Measurements from ENCODE around the gene MBOAT1.

Gene MBOAT1

DNA sequence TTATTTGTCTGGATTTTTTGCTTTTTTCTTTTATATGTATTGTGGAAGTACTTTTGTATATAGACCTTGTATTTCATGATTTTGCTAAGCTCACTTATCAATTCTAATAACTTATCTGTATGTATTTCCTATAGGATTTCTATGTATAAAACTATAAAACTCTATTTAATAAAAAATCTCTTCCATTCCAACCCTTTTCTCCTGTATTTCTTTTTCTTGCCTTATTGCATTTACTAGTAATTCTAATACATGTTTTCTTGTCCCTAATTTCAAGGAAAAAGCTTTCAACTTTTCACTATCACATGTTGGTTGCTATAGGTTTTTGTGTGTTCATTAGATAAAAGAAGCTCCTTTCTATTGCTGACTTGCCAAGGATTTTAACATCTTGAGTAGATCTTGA, 125.3 kb downstream of the MBOAT1 start:
- no peak for DNase-seq

DNA sequence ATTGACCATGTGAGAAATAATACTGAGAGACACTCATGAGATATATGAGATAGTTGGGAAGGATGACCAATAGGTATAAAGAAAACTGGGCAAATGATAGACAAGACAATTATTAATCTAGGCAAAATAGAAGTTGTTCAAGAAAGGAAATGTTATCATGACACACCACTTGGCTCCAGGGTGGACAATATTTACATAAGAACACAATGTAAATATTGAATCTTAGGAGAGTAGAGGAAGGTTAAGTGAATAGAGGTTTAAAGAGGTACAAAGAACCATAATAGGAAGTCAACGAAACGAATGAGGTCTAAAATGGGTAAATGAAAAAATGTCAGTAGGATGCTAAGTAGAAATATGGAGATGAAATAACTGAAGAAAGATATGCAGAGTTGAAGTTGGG, 126.5 kb downstream of the MBOAT1 start:
- no peak for DNase-seq

DNA sequence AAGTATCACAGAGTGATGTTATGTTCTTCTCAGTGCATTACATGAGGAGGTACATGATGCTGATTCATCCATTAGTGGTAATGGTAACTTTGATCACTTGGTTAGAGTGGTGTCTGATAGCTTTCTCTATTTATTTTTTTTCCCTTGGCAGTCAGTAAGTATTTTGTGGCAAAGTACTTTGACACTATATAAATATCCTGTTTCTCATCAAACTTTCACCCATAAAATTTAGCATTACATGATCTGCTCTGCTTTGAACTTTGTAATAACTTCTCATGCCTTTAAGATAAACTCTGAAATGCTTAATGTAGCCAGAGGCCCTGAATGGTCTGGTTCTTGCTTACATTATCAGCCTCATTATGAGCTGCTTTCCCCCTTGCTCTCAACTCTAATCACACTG, 127.9 kb downstream of the MBOAT1 start:
- no peak for DNase-seq

DNA sequence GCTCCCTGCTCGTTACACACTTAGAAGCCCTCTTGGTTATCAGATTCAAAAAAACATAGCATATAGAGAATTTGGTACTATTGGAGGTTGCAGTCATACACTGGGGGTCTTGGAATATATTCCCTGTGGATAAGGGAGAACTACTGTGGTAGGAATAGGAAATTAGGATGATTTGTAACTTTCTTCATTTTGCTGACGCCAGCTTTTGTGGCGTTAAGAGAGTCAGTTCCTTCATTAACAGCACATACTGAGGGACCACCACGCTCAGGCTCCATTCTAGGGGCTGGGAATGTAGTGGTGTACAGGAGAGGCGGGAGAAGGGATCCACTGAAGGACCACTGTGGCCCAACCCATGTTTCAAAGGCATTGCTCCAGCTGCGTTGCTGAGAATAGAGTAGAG, 140.3 kb downstream of the MBOAT1 start:
- DNase-seq, result no peak

DNA sequence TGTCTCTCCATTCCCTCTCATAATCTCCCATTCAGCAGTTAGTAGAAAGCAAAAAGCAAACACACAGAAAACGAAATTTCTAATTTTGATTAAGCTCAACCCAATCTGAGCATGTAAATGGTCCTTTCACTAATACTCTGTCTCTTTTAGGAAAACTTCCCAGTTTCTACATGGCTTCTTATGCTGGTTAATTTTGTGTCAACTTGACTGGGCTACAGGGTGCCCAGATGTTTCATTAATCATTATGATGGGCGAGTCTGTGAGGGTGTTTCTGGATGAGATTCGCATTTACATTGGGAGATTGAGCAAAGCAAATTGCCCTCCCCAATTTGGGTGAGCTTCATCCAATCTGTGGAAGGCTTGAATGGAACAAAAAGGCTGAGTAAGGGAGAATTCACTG, 142.2 kb downstream of the MBOAT1 start:
- no peak for DNase-seq

DNA sequence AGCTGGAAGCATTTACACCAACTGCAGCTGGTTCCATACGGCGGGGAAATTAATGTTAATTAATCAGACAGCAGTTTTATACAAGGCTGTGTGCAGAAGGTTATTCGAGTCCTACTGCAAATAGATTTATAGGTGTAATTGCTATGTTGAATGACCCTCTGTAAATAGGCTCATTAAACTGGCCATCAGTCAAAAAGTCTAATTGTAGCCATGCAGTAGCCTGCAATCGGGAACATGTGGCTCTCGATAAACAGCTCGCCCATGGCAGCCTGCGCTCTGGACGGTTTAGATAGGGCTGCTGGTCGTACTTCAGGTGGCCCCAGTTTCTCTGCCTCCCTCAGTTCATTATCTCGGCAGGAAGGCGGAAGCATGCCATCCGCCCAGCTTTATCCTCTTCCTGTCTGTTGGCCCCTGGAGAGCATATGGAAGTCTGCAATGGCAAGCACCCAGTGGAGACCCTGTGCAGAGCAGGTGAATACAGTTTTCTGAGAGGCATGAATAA, 143.2 kb downstream of the MBOAT1 start:
- no peak for DNase-seq

DNA sequence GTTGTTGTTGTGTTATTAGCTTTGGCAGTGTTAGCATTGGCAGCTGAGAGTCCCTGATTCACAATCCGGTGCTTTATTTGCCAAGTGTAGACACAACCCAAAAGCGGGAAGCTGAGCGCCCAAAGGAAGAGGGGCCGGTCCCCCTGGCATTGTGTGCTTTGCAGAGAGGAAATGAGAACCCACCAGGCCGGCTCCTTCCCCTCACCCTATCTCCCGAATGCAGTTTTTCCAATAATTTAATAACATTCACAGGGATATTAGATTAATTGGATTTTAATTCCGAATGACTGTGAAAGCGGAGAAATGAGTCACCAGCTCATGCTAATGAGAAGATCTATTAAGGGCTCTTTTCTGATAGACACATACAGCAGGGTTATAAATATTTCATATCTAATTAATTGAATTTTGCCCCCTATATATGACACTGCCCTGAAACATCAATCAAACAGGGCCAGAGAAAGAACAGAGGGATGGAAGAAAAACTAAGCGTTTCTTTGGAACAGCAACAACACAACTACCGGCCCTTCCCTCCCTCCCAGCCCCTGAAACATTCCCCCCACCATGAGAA, 143.8 kb downstream of the MBOAT1 start:
- DNase-seq, result no peak

DNA sequence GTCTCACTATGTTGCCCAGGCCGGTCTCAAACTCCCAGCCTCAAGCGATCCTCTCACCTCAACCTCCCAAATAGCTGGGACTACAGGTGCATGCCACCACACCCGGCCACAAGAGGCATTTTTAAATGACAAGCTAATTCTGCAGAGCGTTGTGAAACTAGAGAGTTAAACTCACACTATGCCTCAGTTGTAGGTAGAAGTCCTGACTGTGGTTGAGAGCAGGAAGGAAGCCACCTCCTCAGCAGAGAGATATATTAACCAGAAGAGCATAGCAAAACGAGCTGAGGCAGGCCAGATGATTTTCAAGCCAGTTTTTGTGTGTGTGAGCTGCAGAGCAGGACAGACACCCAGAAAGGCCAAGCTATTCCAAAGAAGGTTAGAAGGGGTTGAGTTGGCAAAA, 150.3 kb downstream of the MBOAT1 start:
- no peak for DNase-seq

DNA sequence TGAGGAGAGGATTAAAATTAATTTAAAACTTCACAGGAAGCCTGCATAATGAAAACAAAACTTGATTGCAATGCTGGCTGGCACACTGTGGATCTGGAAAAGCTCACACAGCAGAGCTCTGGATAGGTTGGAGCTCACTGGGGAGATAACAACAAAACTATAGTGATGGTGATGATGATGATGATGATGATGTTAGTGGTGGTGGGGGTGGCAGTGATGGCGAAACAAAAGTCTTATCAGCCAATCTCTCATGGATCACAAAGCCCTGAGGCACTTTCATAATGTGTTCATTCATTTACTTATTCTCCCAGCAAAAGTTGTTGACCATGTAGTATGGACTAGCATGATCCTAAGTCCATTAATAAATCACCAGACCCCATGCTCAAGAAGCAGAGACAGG, 152.0 kb downstream of the MBOAT1 start:
- DNase-seq, result no peak

DNA sequence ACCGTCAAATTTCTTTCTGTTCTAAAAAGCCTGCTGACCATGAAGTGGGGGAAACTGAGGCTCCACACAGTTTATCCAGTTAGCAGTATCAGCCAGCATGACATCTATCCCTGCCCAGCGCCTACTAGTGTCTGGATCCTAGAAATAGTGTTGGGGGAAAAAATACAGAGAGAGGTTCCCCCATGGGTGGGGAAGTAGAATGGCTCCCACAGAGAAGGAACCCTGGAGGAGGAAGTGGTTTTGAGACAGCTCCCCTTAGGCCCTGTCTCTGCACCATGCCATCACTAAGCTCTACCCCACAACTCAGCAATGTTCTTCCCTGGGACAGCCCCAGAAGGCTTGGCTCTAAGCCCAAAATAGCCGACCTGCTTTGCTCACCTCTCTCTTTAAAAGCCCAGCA, 153.4 kb downstream of the MBOAT1 start:
- no peak for DNase-seq

DNA sequence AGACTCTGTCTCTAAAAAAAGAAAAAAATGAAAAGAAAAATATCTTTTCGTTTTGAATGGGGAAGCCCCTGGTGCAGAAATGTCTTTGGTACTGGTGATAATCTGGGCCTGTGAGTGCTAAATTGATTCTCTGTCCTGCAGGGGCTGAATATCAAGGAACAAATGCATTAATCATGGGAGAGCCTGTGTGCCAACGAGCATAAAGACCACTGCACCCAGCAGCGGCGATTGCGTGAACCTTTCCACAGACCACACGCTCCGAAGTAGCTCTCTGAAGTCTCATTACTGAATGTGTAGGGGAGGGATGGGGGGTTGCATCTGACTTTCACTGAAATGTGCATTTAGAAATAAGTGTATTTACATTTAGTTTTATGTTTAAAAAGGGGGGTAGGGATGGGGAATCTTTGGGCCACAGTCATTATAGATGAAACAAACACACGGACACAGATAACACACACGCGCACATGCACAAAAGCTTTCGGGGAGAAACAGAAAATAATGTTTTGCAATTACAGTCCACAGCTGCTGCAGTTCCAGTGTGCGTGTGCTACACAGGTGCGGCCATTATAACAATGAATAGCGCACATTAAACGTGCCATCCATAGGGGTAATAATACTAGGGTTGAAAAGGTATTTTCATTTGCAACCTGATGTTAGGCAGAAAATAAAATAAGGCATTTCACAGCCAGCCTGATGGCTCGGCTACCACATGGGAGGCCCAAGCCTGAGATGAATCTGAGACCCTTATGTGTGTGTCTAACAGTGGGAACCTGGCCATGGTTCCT, 154.0 kb downstream of the MBOAT1 start:
- no peak for DNase-seq

DNA sequence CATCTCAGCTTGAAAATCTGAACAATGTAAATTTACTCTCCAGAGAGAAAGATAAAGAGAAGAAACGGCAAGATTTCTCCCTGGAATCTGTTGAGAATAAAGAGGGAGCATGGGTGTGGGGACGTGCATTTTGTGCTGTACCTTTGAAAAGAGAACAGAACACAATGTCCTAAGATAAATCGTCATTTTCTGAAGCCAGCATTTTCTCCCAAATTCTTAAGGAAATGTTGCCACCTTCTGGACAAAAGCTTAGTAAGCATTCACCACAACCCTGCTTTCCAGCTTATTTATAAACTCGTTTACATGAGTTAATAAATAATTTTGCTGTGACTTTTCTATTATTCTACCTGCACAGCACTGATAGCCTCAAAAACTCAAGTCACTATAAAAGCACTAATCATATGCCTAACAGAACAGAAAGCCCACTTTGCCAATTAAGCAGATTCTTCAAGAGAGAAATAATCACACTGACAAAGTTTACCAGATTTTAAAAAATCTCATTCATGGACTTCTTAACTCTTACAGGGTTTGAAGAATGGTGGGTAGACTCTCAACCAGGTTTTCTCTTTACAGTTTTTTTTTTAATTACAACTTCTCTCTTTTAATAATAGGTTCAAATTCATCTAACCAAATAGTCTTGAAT, 155.8 kb downstream of the MBOAT1 start:
- DNase-seq, result peak; percentile 25

DNA sequence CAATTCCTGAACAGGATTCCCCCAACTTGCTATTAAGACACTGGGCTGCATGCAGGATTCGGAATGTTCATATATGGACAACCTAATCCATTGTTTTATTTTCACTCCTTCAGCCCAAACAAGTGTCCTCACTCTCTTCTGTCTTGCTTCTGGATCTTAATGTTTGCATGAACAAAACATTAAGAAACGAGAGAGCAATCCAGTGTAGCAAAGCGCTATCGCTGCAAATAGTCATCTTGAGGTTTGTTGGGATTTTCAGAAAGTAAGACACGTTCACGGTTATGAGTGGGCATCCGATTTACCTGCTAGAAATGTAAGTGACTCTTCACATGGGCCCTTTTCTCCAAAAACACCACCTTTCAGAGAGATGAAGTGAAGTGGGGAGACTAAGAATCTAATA, 156.4 kb downstream of the MBOAT1 start:
- DNase-seq, result no peak
